ENCODE results near the gene WBP2NL.

Gene WBP2NL

DNA sequence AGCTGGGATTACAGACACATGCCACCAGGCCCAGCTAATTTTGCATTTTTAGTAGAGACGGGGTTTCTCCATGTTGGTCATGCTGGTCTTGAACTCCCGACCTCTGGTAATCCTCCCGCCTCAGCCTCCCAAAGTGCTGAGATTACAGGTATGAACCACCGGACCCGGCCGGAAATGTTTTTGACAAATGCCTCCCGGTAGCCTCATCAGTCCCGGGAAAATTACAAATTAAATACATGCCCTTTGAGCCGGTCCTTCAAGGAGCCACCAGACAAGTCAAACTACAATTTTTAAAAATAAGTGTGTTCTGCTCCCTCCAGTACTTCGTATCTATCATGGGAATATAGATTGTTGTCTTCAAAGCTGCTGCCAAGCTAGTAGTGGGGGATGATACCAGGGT lies 17.5 kb downstream of the WBP2NL start:
- TF ChIP-seq, protein P1, sequence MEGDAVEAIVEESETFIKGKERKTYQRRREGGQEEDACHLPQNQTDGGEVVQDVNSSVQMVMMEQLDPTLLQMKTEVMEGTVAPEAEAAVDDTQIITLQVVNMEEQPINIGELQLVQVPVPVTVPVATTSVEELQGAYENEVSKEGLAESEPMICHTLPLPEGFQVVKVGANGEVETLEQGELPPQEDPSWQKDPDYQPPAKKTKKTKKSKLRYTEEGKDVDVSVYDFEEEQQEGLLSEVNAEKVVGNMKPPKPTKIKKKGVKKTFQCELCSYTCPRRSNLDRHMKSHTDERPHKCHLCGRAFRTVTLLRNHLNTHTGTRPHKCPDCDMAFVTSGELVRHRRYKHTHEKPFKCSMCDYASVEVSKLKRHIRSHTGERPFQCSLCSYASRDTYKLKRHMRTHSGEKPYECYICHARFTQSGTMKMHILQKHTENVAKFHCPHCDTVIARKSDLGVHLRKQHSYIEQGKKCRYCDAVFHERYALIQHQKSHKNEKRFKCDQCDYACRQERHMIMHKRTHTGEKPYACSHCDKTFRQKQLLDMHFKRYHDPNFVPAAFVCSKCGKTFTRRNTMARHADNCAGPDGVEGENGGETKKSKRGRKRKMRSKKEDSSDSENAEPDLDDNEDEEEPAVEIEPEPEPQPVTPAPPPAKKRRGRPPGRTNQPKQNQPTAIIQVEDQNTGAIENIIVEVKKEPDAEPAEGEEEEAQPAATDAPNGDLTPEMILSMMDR (IDR thresholded peaks at IDR 0.05; ENCODE audit: insufficient read depth, low read length, missing control alignments) = no peak
- ChIA-PET POLR2A (interaction anchor here (0.6 kb wide), 1 partner anchor 23 kb away, joined by 3 read pairs; no protein-coding TSS in a partner anchor), CTCF (no interaction called here)
- no peak overlapping the region for H3K4me3 ChIP-seq (ENCODE audit: low read depth, low read length)
- DNase-seq (ENCODE audit: low read depth, low spot score) = no peak

DNA sequence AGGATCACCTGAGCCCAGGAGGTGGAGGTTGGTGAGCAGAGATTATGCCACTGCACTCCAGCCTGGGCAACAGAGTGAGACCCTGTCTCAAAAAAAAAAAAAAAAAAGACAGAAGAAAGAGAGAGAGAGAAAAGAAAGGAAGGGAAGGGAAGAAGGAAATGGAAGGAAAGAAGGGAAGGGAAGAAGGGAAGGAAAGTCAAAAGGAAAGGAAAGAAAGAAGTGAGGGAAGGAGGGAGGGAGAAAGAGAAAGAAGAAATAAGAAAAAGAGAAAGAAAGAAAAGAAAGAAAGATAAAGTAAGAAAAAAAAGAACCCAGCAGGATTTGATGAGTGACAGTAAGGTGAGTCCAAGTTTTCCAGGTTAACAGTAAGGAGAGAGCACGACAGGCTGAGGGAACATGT lies 19.6 kb downstream of the WBP2NL start:
- DNase-seq (ENCODE audit: low read depth, low spot score) = no peak
- no peak overlapping the region for H3K4me3 ChIP-seq (ENCODE audit: low read depth, low read length)
- POLR2A ChIA-PET = no interaction called here
- TF ChIP-seq, protein P1 (IDR thresholded peaks at IDR 0.05; ENCODE audit: insufficient read depth, low read length, missing control alignments) = no peak
- CTCF ChIA-PET = no interaction called here

DNA sequence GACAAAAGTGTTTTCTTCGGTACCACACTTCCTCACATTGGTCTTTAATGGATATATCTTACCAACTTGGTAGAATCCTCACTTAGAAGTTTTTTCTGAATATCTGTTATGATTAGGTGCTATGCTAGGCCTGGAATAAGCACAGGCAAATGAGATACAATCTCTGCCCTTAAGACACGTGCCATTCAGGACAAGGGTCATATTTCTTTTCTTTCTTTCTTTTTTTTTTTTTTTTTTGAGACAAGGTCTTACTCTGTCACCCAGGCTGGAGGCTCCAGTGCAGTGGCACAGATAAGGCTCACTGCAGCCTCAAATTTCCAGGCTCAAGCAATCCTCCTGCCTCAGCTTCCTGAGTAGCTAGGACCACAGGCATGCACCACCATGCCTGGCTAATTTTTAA lies 23.0 kb downstream of the WBP2NL start:
- ChIA-PET CTCF (no interaction called here), POLR2A (no interaction called here)
- no peak overlapping the region for H3K4me3 ChIP-seq (ENCODE audit: low read depth, low read length)
- TF ChIP-seq, protein P1 (IDR thresholded peaks at IDR 0.05; ENCODE audit: insufficient read depth, low read length, missing control alignments) = no peak
- DNase-seq (ENCODE audit: low read depth, low spot score) = no peak

DNA sequence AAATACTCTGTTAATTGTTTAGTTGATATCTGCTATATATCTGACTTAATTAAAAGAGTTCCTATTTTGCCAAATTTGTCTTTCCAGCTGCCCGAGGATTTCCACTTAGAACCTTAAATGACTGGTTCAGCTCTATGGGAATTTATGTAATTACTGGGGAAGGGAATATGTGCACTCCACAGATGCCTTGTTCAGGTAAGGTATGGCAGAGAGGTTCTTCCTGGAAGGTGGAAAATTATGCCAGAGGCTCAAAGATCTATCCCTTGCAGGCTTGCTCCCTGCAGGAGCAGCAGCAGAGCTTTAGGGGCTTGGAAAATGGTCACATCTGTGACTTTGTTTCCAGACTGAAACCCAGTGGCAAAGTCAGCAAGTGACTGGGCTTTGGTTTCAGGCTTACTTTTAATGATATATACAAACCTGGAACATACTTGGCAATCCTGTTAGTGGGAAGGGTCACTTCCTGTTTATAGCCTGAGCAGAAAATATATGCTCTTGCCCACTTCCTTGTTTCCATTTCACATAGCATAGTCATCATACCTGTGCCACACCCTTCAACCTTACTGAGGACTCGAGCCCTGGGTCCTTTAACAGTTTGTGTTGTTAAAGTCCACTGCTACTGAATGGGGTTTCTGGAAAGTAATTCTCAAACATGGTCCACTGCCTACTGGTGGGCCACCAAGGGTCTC lies 23.7 kb downstream of the WBP2NL start:
- POLR2A ChIA-PET = no interaction called here
- H3K4me3 ChIP-seq (ENCODE audit: low read depth, low read length) = no peak overlapping the region
- CTCF ChIA-PET = no interaction called here
- DNase-seq (ENCODE audit: low read depth, low spot score) = no peak
- TF ChIP-seq, protein P1 (IDR thresholded peaks at IDR 0.05; ENCODE audit: insufficient read depth, low read length, missing control alignments) = no peak

DNA sequence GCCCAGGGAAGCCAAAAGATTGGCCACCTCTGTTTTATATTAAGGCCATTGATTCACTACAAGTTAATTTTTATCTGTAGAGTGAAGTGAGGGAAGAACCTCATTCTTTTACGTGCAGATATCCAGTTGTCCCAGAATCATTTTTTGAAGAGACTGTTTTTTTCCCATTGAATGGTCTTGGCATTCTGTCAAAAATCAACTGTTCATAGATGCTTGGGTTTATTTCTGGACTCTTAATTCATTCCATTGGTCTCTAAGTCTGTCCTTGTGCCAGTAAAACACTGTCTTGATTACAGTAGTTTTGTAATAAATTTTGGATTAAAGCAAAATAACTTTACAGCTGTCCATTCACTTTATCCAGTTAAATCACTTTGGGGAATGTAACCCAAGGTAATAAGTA lies 26.8 kb downstream of the WBP2NL start:
- ChIA-PET POLR2A (no interaction called here), CTCF (no interaction called here)
- TF ChIP-seq, protein P1 (IDR thresholded peaks at IDR 0.05; ENCODE audit: insufficient read depth, low read length, missing control alignments) = no peak
- no peak overlapping the region for H3K4me3 ChIP-seq (ENCODE audit: low read depth, low read length)
- no peak for DNase-seq (ENCODE audit: low read depth, low spot score)

DNA sequence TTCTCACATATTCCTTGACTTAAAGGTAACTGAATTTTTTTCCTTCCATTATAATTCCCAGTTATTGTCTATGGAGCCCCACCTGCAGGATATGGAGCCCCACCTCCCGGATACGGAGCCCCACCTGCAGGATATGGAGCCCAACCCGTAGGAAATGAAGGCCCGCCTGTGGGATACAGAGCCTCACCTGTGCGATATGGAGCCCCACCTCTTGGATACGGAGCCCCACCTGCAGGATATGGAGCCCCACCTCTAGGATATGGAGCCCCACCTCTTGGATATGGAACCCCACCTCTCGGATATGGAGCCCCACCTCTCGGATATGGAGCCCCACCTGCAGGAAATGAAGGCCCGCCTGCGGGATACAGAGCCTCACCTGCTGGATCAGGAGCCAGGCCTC lies 28.1 kb downstream of the WBP2NL start:
- TF ChIP-seq, protein P1 (IDR thresholded peaks at IDR 0.05; ENCODE audit: insufficient read depth, low read length, missing control alignments) = no peak
- CTCF ChIA-PET = no interaction called here
- no peak overlapping the region for H3K4me3 ChIP-seq (ENCODE audit: low read depth, low read length)
- DNase-seq (ENCODE audit: low read depth, low spot score) = no peak
- POLR2A ChIA-PET = no interaction called here
